ENCODE measurements around the gene MARVELD1. TPM values are rescaled to one million over a fixed set of nuclear protein-coding genes. Genes with fewer than 3 reads are reported as not detected.

Gene MARVELD1
- total and polyA plus RNA-seq, 2 experiments from 2014 or later: 7.3 to 23.7 TPM

- DNase-seq (ENCODE audit: low spot score): no peak
- Mint-ChIP-seq H3K4me3 (no peak overlapping the region), H3K4me1 (peaks cover 29% of the 10 kb centered on the region), H3K27ac (no peak overlapping the region), H3K27me3 (ENCODE audit: insufficient read depth, low read depth, poor library complexity) (peaks cover 35% of the 10 kb centered on the region), H3K36me3 (ENCODE audit: low read depth) (peaks cover 15% of the 10 kb centered on the region; the same call in 2 of the 3 replicates), H3K9me3 (no peaks in the 10 kb centered on the region)
- Histone ChIP-seq H3K79me2 (replicated peaks; ENCODE audit: insufficient read depth) (no peaks in the 10 kb centered on the region), H3K4me3 (no peak overlapping the region), H3K36me3 (ENCODE audit: insufficient read depth) (peaks cover 1% of the 10 kb centered on the region; the same call in 1 of the 2 replicates), H3F3A (replicated peaks; ENCODE audit: low read depth) (no peaks in the 10 kb centered on the region), H3K4me1 (ENCODE audit: insufficient read depth) (peaks cover 8% of the 10 kb centered on the region; the same call in 1 of the 2 replicates), H3K27me3 (ENCODE audit: insufficient read depth) (peaks cover 16% of the 10 kb centered on the region), H4K20me1 (replicated peaks; ENCODE audit: insufficient read depth) (no peaks in the 10 kb centered on the region; the same call in 1 of the 2 replicates), H3K9me2 (ENCODE audit: insufficient read depth) (no peaks in the 10 kb centered on the region), H3K4me2 (no peak overlapping the region), H2AFZ (no peak overlapping the region), H3K27ac (ENCODE audit: low read depth) (no peak overlapping the region)
- ATAC-seq: no peak
- TF ChIP-seq JUNB (IDR thresholded peaks at IDR 0.05; ENCODE audit: unreplicated experiment) (no peak), REST (IDR thresholded peaks at IDR 0.05; ENCODE audit: unreplicated experiment) (no peak), ZNF462 (CRISPR knock-in tag; IDR thresholded peaks at IDR 0.05) (no peak), CTCF (conservative IDR thresholded peaks at IDR 0.05; ENCODE audit: low read depth in 2 of 2) (no peak), POLR2AphosphoS5 (IDR thresholded peaks at IDR 0.05; ENCODE audit: low read depth) (no peak), ZNF331 (CRISPR knock-in tag; IDR thresholded peaks at IDR 0.05; ENCODE audit: low read depth) (no peak), CREB1 (CRISPR knock-in tag; IDR thresholded peaks at IDR 0.05; ENCODE audit: low read depth) (no peak), EZH2phosphoT487 (IDR thresholded peaks at IDR 0.05; ENCODE audit: unreplicated experiment) (no peak), STAT1 (IDR thresholded peaks at IDR 0.05; ENCODE audit: unreplicated experiment) (no peak), EZH2 (IDR thresholded peaks at IDR 0.05; ENCODE audit: low read depth, unreplicated experiment) (no peak), ZNF114 (CRISPR knock-in tag; IDR thresholded peaks at IDR 0.05) (no peak), NANOG (IDR thresholded peaks at IDR 0.05; ENCODE audit: borderline replicate concordance) (no peak), ETS1 (IDR thresholded peaks at IDR 0.05) (no peak)
These were observed 51.7 kb downstream of the MARVELD1 start for GRCh38 chr10:97765201-97765600.
